ENCODE data around the gene FXYD5. TPM values are rescaled to one million over a fixed set of nuclear protein-coding genes. Genes with fewer than 3 reads are reported as not detected.

FXYD5 gene, protein sequence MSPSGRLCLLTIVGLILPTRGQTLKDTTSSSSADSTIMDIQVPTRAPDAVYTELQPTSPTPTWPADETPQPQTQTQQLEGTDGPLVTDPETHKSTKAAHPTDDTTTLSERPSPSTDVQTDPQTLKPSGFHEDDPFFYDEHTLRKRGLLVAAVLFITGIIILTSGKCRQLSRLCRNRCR
- total RNA-seq = 10 to 100 TPM in 4 of 6 experiments, 1 to 10 TPM in 2; 5.6 to 23.6 (median 14.2) TPM
- long read RNA-seq, partial matches to known transcripts = 0 of 1 reads
- long read RNA-seq, other reads (novel, unspliced or antisense) = 0 of 1 reads

DNA sequence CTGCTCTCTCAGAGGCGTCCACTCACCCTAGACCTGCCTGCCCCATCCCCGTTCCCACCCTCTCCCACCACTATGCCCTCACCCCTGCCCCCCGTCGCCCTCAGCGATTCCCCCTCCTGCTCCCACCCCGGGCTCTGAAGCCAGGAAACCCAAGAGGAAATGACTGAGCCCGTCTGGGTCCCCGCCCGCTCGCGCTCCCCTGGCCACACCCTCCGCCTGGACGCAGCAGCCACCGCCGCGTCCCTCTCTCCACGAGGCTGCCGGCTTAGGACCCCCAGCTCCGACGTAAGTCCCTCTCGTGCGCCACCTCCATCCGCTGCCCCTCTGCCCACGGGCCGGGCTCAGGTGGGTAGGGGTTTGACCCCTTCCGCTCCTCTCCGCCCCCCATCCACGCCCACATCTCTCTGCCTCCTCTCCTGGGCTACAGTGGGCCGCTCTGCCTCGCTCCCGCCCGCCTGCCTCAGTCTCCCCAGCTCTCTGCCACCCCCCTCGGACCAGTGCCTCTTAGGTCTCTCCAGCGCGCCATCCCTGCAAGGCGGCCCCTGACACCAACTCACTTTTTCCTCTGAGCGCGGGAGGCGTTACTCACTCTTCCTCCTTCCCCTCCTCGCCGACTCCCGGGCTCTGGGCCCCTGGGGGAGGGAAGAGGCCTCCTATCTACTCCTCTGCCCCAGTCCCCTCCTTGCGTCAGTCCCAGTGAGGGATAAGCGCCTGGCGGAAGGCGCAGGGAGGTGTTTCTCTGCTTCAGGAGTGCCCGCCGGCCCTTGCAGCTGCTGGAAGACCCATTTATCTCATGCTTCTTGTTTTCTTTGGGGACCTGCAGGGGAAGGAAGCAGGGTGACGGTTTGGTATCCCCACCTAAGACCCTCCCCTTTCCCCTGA lies at the start of gene FXYD5:
TSS of gene FXYD5 (plus strand) at position 211 of the 882 bp plus-strand sequence. CDS start 816 bp downstream, outside the sequence.
- intact Hi-C loops (cut with DNase I) = no loop called here
- Histone ChIP-seq H3K4me1 (peaks cover 0 to 10% (median 0%) of the 10 kb centered on the region in 4 donors), H3K27me3 (peaks cover 0 to 6% of the 10 kb centered on the region in 2 donors), H3K27ac (peak within 1 kb of the TSS; percentile 26 to 68 (median 51)), H3K4me3 (peak within 1 kb of the TSS; percentile 42 to 52 (median 48)), H3K9me3 (no peaks in the 10 kb centered on the region), H3K36me3 (no peaks in the 10 kb centered on the region)
- peak; percentile 19 for TF ChIP-seq POLR2A (IDR thresholded peaks at IDR 0.05)
- TF ChIP-seq, protein P1, sequence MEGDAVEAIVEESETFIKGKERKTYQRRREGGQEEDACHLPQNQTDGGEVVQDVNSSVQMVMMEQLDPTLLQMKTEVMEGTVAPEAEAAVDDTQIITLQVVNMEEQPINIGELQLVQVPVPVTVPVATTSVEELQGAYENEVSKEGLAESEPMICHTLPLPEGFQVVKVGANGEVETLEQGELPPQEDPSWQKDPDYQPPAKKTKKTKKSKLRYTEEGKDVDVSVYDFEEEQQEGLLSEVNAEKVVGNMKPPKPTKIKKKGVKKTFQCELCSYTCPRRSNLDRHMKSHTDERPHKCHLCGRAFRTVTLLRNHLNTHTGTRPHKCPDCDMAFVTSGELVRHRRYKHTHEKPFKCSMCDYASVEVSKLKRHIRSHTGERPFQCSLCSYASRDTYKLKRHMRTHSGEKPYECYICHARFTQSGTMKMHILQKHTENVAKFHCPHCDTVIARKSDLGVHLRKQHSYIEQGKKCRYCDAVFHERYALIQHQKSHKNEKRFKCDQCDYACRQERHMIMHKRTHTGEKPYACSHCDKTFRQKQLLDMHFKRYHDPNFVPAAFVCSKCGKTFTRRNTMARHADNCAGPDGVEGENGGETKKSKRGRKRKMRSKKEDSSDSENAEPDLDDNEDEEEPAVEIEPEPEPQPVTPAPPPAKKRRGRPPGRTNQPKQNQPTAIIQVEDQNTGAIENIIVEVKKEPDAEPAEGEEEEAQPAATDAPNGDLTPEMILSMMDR (IDR thresholded peaks at IDR 0.05) = no peak
- peak; percentile 80 to 87 (median 82) for ATAC-seq
- DNase-seq = peak; percentile 64 to 75 (median 72)
- WGBS (ENCODE audit: insufficient coverage, low coverage, low lambda C conversion rate, missing lambda C conversion rate) = 10% methylated on average over 46 of the region's 49 CpGs

DNA sequence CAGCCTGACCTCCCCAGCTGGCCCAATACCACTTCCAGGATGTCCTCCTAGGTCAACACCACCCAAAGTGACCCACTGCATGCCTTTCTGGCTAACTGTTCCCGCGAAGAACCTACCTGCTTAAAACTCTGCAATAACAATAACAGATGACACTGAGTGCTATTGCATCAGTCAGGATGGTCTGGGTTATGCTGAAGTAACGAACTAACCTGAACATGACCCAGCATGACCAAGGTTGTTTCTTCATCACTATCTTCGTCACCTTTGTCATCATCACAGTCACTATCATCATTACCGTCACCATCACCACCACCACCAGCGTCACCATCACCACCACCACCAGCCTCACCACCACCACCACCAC lies 49.5 kb upstream of the FXYD5 start:
- no peaks in the 10 kb centered on the region for H3K27me3 ChIP-seq
- no peak overlapping the region for H3K4me3 ChIP-seq
- TF ChIP-seq, protein P1 (IDR thresholded peaks at IDR 0.05) = no peak
- TF ChIP-seq POLR2A (IDR thresholded peaks at IDR 0.05) = no peak
- no peak overlapping the region for H3K27ac ChIP-seq
- no peaks in the 10 kb centered on the region for H3K9me3 ChIP-seq
- no peaks in the 10 kb centered on the region for H3K4me1 ChIP-seq
- ATAC-seq = no peak
- 89% methylated on average over 3 of the region's 6 CpGs for WGBS (ENCODE audit: insufficient coverage, low coverage, low lambda C conversion rate, missing lambda C conversion rate)
- no peaks in the 10 kb centered on the region for H3K36me3 ChIP-seq
- intact Hi-C loops (cut with DNase I) = no loop called here
- DNase-seq = no peak

DNA sequence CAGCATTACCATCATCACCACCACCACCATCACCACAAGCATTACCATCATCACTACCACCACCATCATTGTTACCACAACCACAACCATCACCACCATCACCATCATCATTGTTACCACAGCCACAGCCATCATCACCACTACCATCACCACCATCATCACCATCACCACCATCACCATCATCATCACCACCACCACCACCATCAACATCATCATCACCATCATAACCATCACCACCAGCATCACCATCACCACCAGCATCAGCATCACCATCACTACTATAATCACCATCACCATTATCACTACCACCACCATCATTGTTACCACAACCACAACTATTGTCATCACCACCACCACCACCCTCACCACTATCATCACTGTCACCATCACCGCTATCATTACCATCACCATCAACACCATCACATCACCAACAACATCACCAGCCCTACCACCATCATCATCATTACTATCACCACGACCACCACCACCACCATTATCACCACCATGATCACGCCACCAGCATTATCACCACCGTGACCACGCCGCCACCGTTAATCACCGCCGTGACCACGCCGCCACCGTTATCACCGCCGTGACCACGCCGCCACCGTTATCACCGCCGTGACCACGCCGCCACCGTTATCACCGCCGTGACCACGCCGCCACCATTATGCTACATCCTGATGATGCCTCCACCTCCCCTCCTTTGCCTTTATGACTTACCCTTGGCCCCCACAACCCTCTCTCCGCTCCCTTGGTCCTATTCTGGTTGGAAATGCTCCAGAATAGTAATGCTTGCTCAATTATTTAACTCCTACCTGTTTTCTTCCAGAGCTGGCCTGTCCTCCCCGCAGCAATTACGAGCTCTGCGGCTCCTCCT lies 48.9 kb upstream of the FXYD5 start:
- no peak for TF ChIP-seq POLR2A (IDR thresholded peaks at IDR 0.05)
- TF ChIP-seq, protein P1 (IDR thresholded peaks at IDR 0.05) = no peak
- WGBS (ENCODE audit: insufficient coverage, low coverage, low lambda C conversion rate, missing lambda C conversion rate) = 86% methylated on average over 30 of the region's 30 CpGs
- no peaks in the 10 kb centered on the region for H3K36me3 ChIP-seq
- H3K27ac ChIP-seq = no peak overlapping the region
- no peak overlapping the region for H3K4me3 ChIP-seq
- no peak for ATAC-seq
- intact Hi-C loops (cut with DNase I) = no loop called here
- H3K4me1 ChIP-seq = no peaks in the 10 kb centered on the region
- H3K9me3 ChIP-seq = no peaks in the 10 kb centered on the region
- no peak for DNase-seq
- no peaks in the 10 kb centered on the region for H3K27me3 ChIP-seq

DNA sequence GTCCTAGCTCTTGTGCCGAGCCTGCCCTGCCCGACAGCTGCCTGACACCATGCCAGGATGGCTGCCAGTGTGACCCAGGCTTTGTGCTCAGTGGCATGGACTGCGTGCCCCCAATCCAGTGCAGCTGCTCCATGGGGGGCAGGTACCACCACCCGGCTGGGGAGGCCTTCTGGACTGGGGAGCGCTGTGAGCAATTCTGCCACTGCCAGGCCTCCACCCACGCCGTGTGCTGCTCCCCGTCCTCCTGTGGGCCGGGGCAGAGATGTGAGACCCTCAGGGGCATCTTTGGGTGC lies 48.3 kb upstream of the FXYD5 start:
- TF ChIP-seq POLR2A (IDR thresholded peaks at IDR 0.05) = no peak
- TF ChIP-seq, protein P1 (IDR thresholded peaks at IDR 0.05) = no peak

More for the DNA sequence above, 48.3 kb upstream of the FXYD5 start:
- H3K9me3 ChIP-seq = no peaks in the 10 kb centered on the region
- no peak for ATAC-seq
- no peak overlapping the region for H3K4me3 ChIP-seq
- intact Hi-C loops (cut with DNase I) = no loop called here
- H3K36me3 ChIP-seq = no peaks in the 10 kb centered on the region
- no CpG with 5 or more reads among the region's 9 CpGs for WGBS (ENCODE audit: insufficient coverage, low coverage, low lambda C conversion rate, missing lambda C conversion rate)
- DNase-seq = no peak
- no peaks in the 10 kb centered on the region for H3K4me1 ChIP-seq
- no peaks in the 10 kb centered on the region for H3K27me3 ChIP-seq
- no peak overlapping the region for H3K27ac ChIP-seq

Data from right lobe of liver (tissue), 6 donors.